GM18868 (cell line): ENCODE measurements around the gene DCAF17.
A peak's percentile ranks its signal among the peaks of the same experiment; 100 is the strongest.
"Not testable (repeated sequence)": the region's sequence is repeated elsewhere in the genome, so short reads cannot be mapped to it uniquely, and the experiment has no call there.

Experiments used
- ATAC-seq: cut with Tn5 transposase; IDR thresholded peaks from one replicate; pipeline ENCODE4 v1.9.1; 2021; ENCODE audit warnings: mild to moderate bottlenecking, moderate library complexity; ENCODE audit not compliant: unreplicated experiment

Gene DCAF17

GRCh38 chr2:171410101-171410500 is 23.9 kb upstream of the DCAF17 start:
- ATAC-seq, result no peak

- ATAC-seq, result no peak
These were observed 23.4 kb upstream of the DCAF17 start for GRCh38 chr2:171410624-171411023.

GRCh38 chr2:171411214-171411613 is 22.8 kb upstream of the DCAF17 start:
- no peak for ATAC-seq

GRCh38 chr2:171411791-171412483 is 22.1 kb upstream of the DCAF17 start:
- ATAC-seq, result no peak

GRCh38 chr2:171412571-171413175 is 21.4 kb upstream of the DCAF17 start:
- no peak for ATAC-seq

GRCh38 chr2:171414645-171415044 is 19.4 kb upstream of the DCAF17 start:
- not testable (repeated sequence) for ATAC-seq

- ATAC-seq, result peak; percentile 84
These were observed 17.8 kb upstream of the DCAF17 start for GRCh38 chr2:171416009-171416926.

- ATAC-seq, result no peak
These were observed 14.7 kb upstream of the DCAF17 start for GRCh38 chr2:171419333-171419732.

- no peak for ATAC-seq
These were observed 13.1 kb upstream of the DCAF17 start for GRCh38 chr2:171420728-171421563.

- ATAC-seq, result not testable (repeated sequence)
These were observed 11.1 kb upstream of the DCAF17 start for GRCh38 chr2:171422710-171423495.

- no peak for ATAC-seq
These were observed 3.3 kb upstream of the DCAF17 start for GRCh38 chr2:171430516-171431410.

GRCh38 chr2:171431677-171432167 is 2.3 kb upstream of the DCAF17 start:
- no peak for ATAC-seq

- ATAC-seq, result no peak
These were observed 1.6 kb upstream of the DCAF17 start for GRCh38 chr2:171432206-171432968.

GRCh38 chr2:171432969-171433762 is 860 bp upstream of the DCAF17 start:
- peak; percentile 30 for ATAC-seq

- no peak for ATAC-seq
These were observed 338 bp upstream of the DCAF17 start, which contains the start of gene METTL8 for GRCh38 chr2:171433763-171434012. Gene METTL8 (minus strand): TSS chr2:171433990. CDS start chr2:171392185, 41,805 bp downstream.

- ATAC-seq, result no peak
These were observed 2.3 kb downstream of the DCAF17 start for GRCh38 chr2:171436307-171436706.

- no peak for ATAC-seq
These were observed 7.4 kb downstream of the DCAF17 start for GRCh38 chr2:171441470-171441869.
